HG02938 (cell line): ENCODE measurements around the gene NRP2.

ENCODE experiments used
- ATAC-seq: cut with Tn5 transposase; IDR thresholded peaks from one replicate; pipeline ENCODE4 v1.9.1; 2021; ENCODE audit warnings: mild to moderate bottlenecking, moderate library complexity; ENCODE audit not compliant: unreplicated experiment

Gene NRP2

DNA sequence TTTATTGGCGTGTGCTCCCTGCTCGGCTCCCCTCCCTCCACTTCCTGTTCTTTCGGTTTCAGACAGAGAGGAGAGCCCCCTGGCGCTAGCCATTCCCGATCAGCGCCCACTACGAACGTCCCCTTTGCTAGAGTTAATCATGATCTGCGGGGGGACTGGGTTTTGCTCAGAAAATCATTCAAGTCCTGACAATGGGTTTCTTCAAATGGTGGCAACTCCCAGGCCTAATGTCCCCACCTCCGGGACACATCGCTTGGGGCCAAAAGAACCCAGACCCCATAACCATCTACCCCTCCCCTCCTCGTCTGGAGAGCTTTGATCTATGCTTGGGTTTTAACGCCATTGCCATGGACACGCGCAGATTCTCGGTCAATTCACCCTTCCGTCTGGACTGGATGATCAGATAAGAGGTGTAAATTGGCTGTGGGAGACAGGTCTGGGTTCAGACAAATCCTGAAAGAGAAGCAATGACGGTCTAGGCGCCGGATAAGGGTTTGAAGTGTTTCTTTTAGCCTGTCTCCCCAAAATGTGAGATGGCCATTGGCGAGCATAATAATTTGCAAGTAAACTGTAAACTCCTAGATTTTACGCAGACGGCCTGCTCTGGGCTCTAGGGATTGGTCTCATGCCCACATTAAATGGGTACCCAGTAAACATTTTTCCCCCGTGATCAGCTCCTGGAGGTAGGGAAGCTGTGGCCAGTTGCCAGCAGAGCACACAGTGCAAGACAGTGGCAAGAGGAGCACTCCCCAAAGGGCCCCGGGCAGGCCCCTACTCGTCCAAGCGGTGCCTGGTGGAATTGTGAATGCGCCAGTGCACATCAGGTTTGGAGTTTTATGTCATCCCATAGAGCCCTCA, 4.7 kb downstream of the NRP2 start:
- ATAC-seq, result no peak

DNA sequence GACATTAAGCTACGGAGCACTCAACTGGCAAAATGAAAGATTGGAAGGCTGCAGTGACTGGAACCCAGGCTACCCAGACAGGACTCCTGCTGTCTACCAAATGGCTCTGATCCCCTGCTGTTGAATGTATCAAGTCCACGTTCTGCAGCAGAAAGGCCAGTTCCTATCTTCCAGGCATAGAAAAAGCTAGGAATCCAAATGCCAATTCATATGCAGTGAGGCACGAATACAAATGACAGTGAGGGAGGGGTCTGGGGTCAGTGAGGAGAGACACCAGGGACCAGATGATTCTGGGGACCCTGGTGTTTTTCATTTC, 5.3 kb downstream of the NRP2 start:
- ATAC-seq, result no peak

DNA sequence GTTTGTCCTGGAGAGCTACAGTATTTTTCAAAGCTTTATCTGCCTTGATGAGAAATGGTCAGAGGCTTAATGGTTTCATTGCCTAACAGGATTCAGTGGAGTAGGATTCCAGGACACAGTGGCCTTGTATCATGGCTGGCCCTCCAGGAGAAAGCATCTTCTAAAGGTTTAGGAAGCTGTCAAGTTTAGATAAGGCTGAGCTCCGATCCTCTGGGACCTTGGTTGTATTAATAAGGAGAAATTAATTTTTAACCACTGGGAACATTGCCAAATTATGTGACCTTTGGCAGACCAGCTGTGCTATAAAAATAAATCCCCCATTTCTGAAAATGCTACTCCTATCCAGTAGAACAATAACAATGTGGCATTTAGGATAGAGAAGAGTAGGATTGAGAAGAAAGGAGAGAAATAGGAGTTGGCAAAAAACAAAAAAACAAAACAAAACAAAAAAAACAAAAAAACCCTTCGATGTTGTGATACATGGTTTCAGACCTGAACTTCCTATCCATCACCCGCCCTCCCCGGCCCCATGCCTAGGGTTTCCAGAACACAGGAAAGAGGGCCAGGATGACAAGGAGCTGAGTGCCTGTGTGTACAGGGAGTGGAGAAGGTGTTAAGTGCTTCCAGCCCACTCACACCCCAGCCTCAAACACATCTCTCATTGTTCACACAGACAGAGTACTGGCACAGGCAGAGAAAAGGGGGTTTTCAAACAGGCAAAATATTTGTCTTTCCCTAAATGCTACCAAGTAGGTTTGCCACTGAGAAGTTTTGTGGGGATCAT, 6.3 kb downstream of the NRP2 start:
- no peak for ATAC-seq

DNA sequence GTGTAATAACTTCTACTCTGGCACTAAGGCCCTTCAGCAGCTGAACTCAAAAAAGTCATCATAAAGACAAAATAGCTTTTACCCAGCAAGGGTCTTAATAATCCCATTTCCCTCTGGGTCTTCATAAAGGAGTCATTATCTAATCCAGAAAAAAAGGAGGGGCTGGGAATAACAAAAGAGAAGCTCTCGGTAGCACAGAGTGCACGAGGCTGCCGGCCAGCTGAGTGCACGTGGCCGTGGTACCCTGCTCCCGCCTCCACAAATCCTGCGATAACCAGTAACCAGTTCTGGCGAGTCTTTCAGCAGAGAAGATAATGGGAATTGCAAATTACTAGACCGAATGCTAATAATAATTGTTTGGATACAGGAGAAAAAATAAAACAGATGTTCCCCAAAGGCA, 7.5 kb downstream of the NRP2 start:
- ATAC-seq, result no peak

DNA sequence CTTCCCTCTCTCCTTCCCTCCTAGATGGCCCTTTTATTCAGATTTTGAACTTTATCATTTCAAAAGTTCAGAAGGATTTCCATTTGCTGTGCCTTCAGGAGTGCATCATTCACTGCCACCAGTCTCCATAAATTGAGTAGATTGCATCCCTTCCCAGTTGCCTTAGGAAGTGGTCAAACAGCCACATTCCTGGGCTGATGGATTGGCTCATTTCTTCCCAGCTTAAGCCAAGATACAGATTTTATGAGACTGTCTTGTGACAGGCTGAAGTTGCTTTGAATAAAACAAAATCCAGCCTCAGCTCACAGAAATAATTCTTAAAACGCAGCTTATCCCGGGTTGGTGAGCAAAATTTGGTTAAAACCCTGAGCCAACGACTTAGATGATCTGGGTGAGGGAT, 9.8 kb downstream of the NRP2 start:
- ATAC-seq, result no peak

DNA sequence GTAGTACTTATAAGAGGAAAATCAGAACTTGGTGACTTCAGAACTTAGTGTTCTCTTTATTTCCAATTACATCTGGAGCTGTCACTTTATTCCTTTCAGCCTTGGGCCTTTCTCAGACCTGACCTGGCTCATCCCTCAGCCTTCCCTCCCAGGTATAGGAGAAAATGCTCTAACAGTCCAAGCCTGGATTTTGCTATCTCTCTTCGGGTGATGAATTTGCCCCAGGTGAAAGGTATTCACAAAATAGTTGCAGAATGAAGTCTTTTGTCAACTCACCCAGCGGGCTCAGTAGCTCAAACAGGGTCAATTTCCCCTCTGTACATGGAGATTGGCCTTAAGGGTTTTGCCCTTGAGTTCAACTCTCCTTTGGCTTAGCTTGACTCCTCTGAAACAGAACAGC, 12.0 kb downstream of the NRP2 start:
- ATAC-seq, result no peak

DNA sequence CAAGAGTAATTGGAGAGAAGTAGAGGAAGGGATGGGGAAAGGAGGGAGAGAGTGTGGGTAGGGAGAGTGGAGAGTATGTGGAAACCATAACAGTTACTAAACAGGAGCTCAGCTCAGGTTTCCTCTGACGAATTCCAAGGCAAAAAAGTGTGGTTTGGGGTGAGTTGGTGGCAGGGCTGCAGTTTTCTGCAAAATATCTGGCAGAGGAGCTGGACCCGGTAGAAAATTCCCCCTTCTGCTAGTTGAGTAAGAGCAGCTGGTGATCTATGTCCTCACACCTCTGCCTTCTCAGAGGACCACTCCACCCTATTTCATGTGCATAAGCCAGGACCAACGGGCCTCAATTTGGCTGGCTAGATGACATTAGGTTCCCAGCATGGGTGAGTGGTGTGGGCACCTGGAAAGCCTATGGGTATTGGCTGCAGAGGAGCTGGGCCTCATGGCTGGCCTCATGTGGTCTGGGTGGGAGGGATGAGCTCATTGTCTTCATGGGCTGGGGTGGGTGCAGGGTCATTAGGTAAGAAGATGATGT, 13.2 kb downstream of the NRP2 start:
- ATAC-seq, result no peak

DNA sequence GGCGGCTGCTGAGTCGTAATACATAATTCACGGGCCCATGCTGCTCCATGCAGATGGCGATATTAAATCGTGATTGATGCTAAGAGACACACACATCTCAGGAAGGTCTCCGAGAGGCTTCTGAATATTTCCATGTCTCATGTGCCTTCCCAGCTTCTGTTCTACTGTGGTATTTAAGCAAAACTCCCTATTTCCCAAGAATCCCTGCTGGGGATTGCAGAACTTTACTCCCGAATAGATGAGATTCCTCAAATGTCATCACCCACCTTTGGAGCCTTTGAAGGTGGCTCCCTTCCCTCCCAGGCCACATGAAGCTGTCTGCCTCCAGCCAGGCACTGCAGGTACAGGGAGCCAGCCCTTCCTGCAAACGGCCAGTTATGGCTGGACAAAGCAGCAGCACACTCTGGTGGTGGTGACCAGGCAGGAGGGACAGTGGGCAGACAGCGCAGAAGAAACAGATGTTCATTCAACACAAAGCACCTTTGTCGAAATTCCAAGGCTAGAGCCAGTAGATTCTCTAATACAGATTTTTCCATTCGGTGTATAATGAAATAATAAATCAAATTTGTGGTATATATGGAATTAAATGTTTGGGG, 14.1 kb downstream of the NRP2 start:
- ATAC-seq, result no peak

DNA sequence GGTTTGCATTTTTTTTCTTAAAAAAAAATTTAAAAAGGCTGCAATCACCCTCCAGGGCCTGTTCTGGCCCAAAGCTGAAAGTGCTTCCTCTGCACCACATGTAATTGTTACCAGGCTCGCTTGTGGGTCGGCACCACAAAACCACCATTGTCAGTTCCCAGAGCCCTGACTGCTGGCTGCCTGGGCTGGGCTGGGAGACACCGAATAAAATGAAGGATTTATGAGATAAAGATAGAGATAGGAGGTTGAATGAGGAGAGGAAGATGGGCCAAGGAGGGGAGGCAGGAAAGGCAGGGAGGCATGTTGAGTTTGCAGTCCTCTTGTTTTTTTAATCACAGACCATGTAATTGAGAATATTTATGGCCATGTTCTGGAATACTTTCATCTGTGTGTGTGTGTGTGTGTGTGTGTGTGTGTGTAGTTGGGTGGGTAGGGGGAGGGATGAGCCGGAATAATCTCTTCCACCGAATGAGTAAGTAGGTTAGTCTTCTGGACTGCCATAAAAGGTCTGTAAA, 14.7 kb downstream of the NRP2 start:
- no peak for ATAC-seq

DNA sequence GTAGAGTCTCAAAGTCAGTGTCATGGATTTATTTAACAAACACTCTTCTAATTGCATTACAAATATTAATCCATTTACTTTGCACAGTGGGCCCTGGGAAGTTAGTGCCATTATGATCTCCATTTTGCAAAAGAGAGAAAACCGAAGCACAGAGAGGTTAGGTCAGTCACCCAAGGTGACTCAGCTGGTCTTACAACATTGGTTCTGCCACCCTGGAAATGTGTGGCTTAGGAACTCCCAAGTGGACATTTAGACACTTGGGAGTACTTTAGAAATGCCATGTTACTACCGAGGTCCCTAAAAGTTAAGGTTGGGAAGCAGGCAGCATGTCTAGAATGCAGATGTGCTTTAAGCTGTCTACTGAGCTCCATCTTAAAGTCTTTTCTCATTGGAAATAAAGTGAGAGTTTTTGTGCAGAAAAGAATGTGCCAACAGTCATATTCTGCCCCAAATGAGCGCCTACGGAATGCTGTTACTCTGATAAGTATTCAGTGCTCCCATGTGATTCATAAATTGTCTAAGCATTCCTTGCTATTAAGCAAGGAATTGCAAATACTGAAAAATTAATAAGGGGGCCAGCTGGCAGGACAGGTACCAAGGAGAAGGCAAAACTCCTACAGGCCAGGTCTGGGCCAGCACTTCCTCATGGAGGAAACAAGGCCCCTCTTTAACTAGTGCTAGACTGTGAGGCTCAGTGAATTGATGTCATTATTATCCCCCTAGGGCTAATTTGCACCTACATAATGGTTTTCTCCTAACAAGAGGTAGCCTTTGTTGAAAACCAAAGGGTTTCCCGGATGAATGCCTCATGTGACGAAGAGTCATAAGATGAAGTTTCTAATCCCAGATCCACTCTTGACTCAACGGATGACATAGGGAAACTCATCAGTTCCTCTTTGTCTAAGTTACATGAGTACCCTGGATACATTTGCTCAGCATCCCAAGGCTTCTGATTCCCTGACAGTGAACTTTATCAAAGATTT, 16.3 kb downstream of the NRP2 start:
- ATAC-seq, result no peak

DNA sequence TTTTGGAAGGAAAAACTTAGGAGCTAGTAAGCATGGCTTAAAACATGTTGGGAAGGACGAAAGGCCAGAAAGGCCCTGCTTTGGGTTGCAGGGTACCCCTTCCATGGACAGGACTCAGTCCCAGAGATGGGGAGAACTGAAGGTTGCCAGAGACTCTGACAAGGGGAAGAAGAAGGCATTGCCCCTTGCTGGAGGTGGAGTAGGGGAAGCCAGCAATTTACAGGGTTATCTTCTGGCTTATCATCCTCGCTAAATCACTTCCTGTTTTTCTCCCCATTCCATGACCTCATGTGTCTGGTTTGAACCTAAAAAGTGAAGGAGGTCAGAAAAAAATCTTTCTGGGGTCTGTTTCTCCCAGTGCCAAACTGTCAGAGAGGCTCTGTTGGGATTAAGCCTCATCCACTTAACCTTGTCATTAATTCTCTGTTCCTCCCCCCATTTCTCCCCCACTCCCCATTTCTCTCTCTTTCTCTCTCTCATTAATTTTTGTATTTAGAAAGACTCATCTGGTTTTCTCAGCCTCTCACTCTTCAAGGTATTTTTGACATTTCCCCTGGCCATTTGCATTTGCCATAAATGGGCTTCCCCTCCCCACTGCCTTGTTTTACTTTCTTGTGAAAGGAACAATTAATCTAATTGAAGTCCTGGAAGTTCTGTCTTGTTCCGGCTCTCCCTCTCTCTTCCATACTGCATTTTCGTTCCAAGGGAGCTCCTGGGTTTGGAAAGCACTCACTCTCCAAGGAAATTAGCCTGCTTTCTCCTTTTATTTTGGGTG, 17.4 kb downstream of the NRP2 start:
- no peak for ATAC-seq

DNA sequence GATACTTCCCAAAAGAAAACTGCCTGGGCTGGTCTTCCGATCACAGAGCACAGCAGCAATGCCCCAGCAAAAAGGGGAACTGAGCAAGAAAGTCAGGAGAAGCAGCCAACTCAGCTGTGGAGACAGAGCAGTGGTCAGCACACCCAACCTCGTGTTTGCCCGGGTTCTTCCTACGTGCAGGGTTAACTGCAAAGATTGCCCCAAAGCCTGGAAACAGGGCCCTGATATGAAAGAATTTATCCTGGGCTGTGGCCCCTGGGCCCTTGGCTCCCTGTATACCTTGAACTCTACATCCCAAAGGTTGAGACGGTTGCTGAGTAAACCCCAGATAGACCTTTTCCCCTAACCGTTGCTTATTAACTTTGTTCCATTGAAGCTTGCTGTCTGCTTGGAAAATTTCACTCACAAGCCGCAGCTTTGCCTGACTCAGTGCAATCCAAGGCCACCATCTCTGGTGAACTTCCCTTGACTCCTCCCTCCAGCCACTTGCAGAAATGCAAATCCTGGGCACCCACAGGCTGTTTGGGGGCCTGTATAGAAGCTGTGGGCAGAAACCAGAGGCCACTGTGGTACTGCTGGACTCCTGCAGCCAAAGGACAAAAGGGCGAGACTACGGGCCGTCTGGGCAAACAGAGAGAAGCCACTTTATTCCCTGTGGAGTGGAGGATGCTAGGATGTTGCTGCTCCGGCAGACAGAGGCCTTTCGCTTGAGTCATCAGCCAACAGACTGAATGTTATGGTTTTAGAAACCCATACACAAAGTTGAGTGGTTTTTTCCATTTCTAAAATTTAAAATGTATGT, 18.2 kb downstream of the NRP2 start:
- peak; percentile 76 for ATAC-seq

DNA sequence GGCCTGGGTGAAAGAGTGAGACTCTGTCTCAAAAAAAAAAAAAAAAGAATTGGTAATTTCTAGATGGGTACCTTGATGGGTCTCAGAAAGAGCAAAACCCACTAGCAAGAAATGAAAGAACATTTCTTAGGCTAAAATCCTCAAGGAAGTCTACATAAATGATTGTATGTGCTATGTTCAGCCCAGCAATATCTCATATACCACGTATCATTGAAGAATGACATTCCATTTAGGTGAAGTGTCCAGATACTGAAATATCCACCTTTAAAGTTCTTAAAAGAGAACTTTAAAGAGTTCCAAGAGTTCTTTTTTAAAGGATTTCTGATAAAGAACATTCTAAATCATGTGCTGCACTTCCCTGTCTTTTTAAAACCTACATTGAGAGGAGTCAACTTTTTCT, 19.2 kb downstream of the NRP2 start:
- no peak for ATAC-seq

DNA sequence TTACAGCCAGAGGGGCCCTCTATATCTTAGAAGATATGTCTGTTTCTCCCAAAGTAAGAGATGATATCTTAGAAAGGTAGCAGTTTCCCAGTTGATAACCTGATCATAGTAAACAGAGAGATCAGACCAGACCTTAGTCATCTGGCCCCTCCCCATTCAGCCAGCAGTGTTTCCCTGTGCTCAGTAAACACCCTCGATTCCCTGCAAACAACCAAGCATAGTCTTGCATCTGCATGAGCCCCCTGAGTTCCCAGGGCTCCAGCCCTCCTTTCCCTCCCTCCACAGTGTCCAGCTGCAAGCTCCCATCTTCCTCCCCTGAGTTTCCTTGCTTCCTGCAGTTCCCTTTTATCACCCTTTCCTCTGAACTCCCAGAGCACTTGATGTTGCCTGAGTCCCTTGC, 20.3 kb downstream of the NRP2 start:
- ATAC-seq, result no peak

DNA sequence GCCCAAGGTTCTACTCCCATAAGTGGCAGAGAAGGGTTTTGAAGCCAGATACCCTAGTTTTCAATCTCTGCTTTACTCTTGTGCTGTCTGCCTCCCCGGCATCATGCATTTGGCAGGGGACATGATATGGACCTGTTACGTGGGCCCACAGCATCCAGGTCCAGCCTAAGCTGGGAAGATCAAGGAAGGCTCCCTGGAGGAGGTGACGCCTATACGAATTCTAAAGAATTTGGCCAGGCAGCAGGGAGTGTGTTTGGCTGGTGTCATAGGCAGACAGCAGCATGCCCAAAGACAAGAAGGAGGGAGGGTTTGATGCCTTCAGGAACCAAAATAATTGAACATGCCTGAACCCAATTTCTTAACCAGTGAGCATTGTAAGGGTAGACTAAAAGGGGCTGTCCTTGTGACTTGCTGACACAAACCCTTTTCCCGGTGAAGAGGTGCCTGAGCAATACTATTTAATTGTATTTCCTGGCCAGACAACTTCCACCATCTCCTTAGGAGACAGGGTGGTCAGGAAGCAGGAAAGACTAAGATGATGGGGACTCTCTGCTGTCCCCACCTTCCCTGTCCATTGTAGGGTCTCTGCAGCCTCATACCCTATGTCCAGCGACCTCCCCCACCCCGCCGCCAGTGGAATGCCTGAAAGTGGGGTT, 21.3 kb downstream of the NRP2 start:
- ATAC-seq, result no peak

DNA sequence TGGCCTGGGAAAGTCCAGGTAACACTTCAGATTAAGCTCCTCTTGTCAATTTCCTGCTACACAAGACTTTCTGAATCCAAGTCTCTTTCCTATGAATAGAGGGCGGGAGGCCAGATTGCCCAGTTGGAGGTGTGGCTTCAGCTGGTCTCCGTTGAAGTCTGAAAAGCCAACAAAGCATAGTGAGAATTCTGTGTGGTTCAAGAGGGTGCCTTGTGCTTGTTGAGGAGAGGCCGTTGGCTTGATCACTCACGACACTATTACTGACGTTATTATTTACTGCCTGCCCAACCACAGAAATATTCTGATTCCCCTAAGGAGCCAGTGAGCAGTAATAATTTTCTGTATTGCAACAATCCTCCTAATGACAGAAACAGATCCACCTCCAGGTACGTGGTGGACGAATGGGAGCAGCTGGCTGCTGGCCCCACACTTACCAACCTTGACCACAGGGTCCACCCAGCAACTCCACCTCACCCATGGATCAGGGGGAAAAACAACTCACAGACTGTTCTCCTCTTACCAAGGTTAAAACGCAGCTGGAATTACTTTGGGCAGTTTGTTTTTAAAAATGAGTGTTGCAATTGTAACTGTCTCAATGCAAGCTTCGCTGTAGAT, 21.9 kb downstream of the NRP2 start:
- ATAC-seq, result no peak

DNA sequence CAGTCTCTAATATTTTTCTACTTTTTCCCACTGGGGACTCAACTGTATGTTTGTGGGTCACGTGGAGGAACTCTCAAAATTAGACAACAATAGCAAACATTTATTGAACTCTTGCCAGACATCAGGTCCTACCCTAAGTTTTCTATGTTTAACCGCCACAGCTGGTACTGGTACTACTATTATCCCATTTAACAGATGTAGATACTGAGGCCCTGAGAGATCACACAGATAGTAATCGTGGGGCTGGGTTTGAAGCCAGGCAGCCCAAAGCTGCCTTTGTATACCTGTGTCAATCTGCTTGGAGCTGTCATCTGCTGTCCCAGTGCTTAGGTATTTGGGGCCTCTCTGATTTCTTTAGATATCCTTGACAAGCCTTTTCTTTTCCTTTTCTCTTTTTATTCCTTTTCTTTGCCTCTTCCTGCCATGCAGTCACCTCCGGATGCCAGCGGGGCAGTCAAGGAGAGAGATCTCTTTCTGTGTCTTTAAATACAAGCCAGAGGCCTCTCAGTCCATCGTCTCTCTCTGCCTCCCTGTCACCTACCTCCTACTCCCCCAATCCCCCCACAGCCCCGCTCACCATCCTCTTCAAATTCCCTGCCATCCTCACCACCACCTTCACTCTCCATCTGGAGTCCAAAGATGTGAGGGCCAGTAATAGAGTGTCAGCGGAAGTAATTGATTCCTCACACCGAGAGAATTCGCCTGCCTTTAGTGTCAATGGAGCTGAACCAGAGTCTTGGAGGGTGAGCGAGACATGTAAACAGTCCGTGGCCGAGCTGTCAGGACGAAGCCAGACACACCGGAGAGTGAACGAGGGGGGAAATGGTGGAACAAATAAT, 23.4 kb downstream of the NRP2 start:
- no peak for ATAC-seq
